Neural progenitor cell (in vitro differentiated cells): ENCODE measurements around the gene CLEC10A. TPM values are rescaled to one million over a fixed set of nuclear protein-coding genes. Genes with fewer than 3 reads are reported as not detected.

ENCODE experiments used
- DNase-seq: peaks from one replicate; pipeline ENCODE4 v3.0.0-alpha.2; 2016; ENCODE audit warnings: low spot score
- H2AFZ ChIP-seq: fragments of 200-600 bp; sonication (generic); replicated peaks from 2 replicates; pipeline ENCODE4 v1.6.1; 2016; ENCODE audit warnings: antibody characterized with exemption
- H3F3A ChIP-seq: fragments of 200-600 bp; sonication (generic); 2 replicates; pipeline ENCODE4 v1.6.1; 2016; ENCODE audit warnings: antibody characterized with exemption, low read depth
- H3K27ac ChIP-seq: fragments of 200-600 bp; sonication (generic); 2 replicates; pipeline ENCODE4 v1.5.1; 2016; ENCODE audit warnings: mild to moderate bottlenecking
- H3K27me3 ChIP-seq: fragments of 200-600 bp; sonication (generic); 2 replicates; pipeline ENCODE4 v1.6.1; 2016; ENCODE audit warnings: mild to moderate bottlenecking, moderate library complexity
- H3K36me3 ChIP-seq: fragments of 200-600 bp; sonication (generic); 2 replicates; pipeline ENCODE4 v1.5.1; 2016
- H3K4me1 ChIP-seq: fragments of 200-600 bp; sonication (generic); 2 replicates; pipeline ENCODE4 v1.6.1; 2016; ENCODE audit warnings: mixed run types
- H3K4me2 ChIP-seq: fragments of 200-600 bp; sonication (generic); 2 replicates; pipeline ENCODE4 v1.6.1; 2016
- H3K4me3 ChIP-seq: fragments of 200-600 bp; sonication (generic); 2 replicates; pipeline ENCODE4 v1.5.1; 2016
- H3K79me2 ChIP-seq: fragments of 200-600 bp; sonication (generic); 2 replicates; pipeline ENCODE4 v1.6.1; 2016; ENCODE audit warnings: low read depth
- H3K9ac ChIP-seq: fragments of 200-600 bp; sonication (generic); 2 replicates; pipeline ENCODE4 v1.6.1; 2016
- H3K9me3 ChIP-seq: fragments of 200-600 bp; sonication (generic); 2 replicates; pipeline ENCODE4 v1.5.1; 2016; ENCODE audit warnings: low read depth
- H4K20me1 ChIP-seq: fragments of 200-600 bp; sonication (generic); 2 replicates; pipeline ENCODE4 v1.6.1; 2016; ENCODE audit warnings: low read depth
- H3K27ac Mint-ChIP-seq: 3 replicates; pipeline ENCODE4 v1.8.0; 2021; ENCODE audit warnings: mixed read lengths
- H3K27me3 Mint-ChIP-seq: 2 replicates; pipeline ENCODE4 v1.8.0; 2022; ENCODE audit warnings: low read depth, mild to moderate bottlenecking, inconsistent platforms, moderate library complexity, mixed read lengths; ENCODE audit not compliant: insufficient read depth
- H3K36me3 Mint-ChIP-seq: 3 replicates; pipeline ENCODE4 v1.8.0; 2021; ENCODE audit warnings: mixed read lengths
- H3K4me1 Mint-ChIP-seq: 3 replicates; pipeline ENCODE4 v1.8.0; 2021; ENCODE audit warnings: mixed read lengths
- H3K4me3 Mint-ChIP-seq: 3 replicates; pipeline ENCODE4 v1.8.0; 2021; ENCODE audit warnings: mild to moderate bottlenecking, moderate library complexity, mixed read lengths
- H3K9me3 Mint-ChIP-seq: 3 replicates; pipeline ENCODE4 v1.8.0; 2020; ENCODE audit warnings: mixed read lengths
- CTCF ChIP-seq: fragments of 200-600 bp; sonication (generic); IDR thresholded peaks from 2 replicates; pipeline ENCODE4 v1.5.1; 2017; ENCODE audit warnings: antibody characterized with exemption, mild to moderate bottlenecking
- EZH2 ChIP-seq: fragments of 200-600 bp; sonication (generic); IDR thresholded peaks from 2 replicates; pipeline ENCODE4 v1.6.1; 2017; ENCODE audit warnings: antibody characterized with exemption, mild to moderate bottlenecking, moderate library complexity
- EZH2phosphoT487 ChIP-seq: fragments of 200-600 bp; sonication (generic); IDR thresholded peaks from 2 replicates; pipeline ENCODE4 v1.6.1; 2017; ENCODE audit warnings: antibody characterized with exemption
- total RNA-seq: library from RNA; depleted of rRNA; stranded (reverse); fragments of >200 nt; gene quantifications from 2 replicates; pipeline ENCODE4 v1.2.3, GENCODE V29; 2015; ENCODE audit warnings: low replicate concordance

Gene CLEC10A
- total RNA-seq, 1 donor from 2014 or later: not detected

- H3K4me1 ChIP-seq: no peaks in the 10 kb centered on the region
- TF ChIP-seq CTCF (no peak), EZH2phosphoT487 (no peak), EZH2 (no peak)
- no peak for DNase-seq
- H4K20me1 ChIP-seq: no peaks in the 10 kb centered on the region
- Mint-ChIP-seq H3K9me3 (no peaks in the 10 kb centered on the region), H3K27ac (no peak overlapping the region), H3K4me1 (peaks cover 2% of the 10 kb centered on the region), H3K36me3 (no peaks in the 10 kb centered on the region), H3K4me3 (no peak overlapping the region), H3K27me3 (peaks cover 23% of the 10 kb centered on the region)
- no peaks in the 10 kb centered on the region for H3F3A ChIP-seq
- H3K9ac ChIP-seq: no peak overlapping the region
- no peak overlapping the region for H3K4me2 ChIP-seq
- no peak overlapping the region for H3K27ac ChIP-seq
- no peak overlapping the region for H2AFZ ChIP-seq
- no peaks in the 10 kb centered on the region for H3K27me3 ChIP-seq
- no peaks in the 10 kb centered on the region for H3K36me3 ChIP-seq
- H3K79me2 ChIP-seq: no peaks in the 10 kb centered on the region
- no peak overlapping the region for H3K4me3 ChIP-seq
- H3K9me3 ChIP-seq: no peaks in the 10 kb centered on the region
Measured at GRCh38 chr17:7029659-7030058, 50.4 kb downstream of the CLEC10A start.

DNA sequence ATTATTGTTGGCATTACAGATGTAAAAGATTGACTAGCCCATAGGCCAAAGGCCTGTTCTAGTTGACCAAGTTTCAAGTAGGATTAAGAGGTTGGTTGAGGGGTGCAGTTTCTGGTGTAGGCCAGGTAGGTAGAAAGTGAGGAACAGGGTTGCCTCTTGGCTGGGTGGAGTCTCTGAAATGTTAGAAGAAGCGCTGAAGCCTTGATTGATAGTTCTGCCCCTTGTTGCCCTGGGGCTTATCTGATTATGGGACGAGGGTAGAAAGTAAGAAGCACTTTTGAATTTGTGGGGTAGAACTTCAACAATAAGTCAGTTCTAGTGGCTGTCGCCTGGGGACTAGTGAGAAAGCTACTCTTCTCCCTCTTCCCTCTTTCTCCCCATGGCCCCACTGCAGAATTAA, 51.0 kb downstream of the CLEC10A start:
- no peaks in the 10 kb centered on the region for H3K9me3 Mint-ChIP-seq
- Histone ChIP-seq H3K4me3 (no peak overlapping the region), H3K79me2 (no peaks in the 10 kb centered on the region), H4K20me1 (no peaks in the 10 kb centered on the region), H3K9me3 (no peaks in the 10 kb centered on the region), H3K27ac (no peak overlapping the region), H2AFZ (no peak overlapping the region), H3K4me1 (no peaks in the 10 kb centered on the region), H3K9ac (no peak overlapping the region), H3F3A (no peaks in the 10 kb centered on the region), H3K36me3 (no peaks in the 10 kb centered on the region), H3K27me3 (peaks cover 3% of the 10 kb centered on the region), H3K4me2 (no peak overlapping the region)
- H3K27ac Mint-ChIP-seq: no peak overlapping the region
- peaks cover 29% of the 10 kb centered on the region for H3K27me3 Mint-ChIP-seq
- H3K4me1 Mint-ChIP-seq: peaks cover 2% of the 10 kb centered on the region
- H3K4me3 Mint-ChIP-seq: no peak overlapping the region
- DNase-seq: no peak
- TF ChIP-seq EZH2phosphoT487 (no peak), CTCF (no peak), EZH2 (no peak)
- H3K36me3 Mint-ChIP-seq: no peaks in the 10 kb centered on the region

- no peaks in the 10 kb centered on the region for H3K36me3 Mint-ChIP-seq
- H3K27me3 Mint-ChIP-seq: peaks cover 41% of the 10 kb centered on the region
Measured at GRCh38 chr17:7027335-7027734, 52.7 kb downstream of the CLEC10A start.

More at GRCh38 chr17:7027335-7027734, 52.7 kb downstream of the CLEC10A start:
- peaks cover 12% of the 10 kb centered on the region for H3F3A ChIP-seq
- TF ChIP-seq CTCF (no peak), EZH2 (no peak), EZH2phosphoT487 (no peak)
- no peaks in the 10 kb centered on the region for H3K79me2 ChIP-seq
- no peak overlapping the region for H2AFZ ChIP-seq
- peaks cover 12% of the 10 kb centered on the region for H3K4me1 Mint-ChIP-seq
- no peak overlapping the region for H3K9ac ChIP-seq
- no peaks in the 10 kb centered on the region for H3K9me3 ChIP-seq
- no peak overlapping the region for H3K27ac Mint-ChIP-seq
- H3K4me3 Mint-ChIP-seq: no peak overlapping the region
- no peaks in the 10 kb centered on the region for H4K20me1 ChIP-seq
- H3K27me3 ChIP-seq: peaks cover 21% of the 10 kb centered on the region
- no peak overlapping the region for H3K4me2 ChIP-seq
- H3K27ac ChIP-seq: no peak overlapping the region
- H3K4me1 ChIP-seq: no peaks in the 10 kb centered on the region
- H3K4me3 ChIP-seq: no peak overlapping the region
- peaks cover 2% of the 10 kb centered on the region for H3K9me3 Mint-ChIP-seq
- H3K36me3 ChIP-seq: no peaks in the 10 kb centered on the region
- no peak for DNase-seq
